IMR-90 (cell line): ENCODE data around the gene PLA2G4D. TPM values are rescaled to one million over a fixed set of nuclear protein-coding genes. Genes with fewer than 3 reads are reported as not detected.

Experiments used
- ATAC-seq: fragments of 200-7000 bp; cut with Tn5 transposase; 2 replicates; pipeline ENCODE4 v1.9.1; 2020; ENCODE audit warnings: low read depth, mild to moderate bottlenecking, moderate library complexity
- BruUV-seq: library from RNA; stranded (reverse); fragments of 400-500 nt; replicated peaks from 2 replicates; lab custom pipeline; 2021; lab: Mats Ljungman, UMichigan
- CTCF ChIA-PET: fragments of 300-600 bp; formaldehyde crosslinking; extraction: SDS; loops from one replicate; lab custom pipeline; 2021; ENCODE audit warnings: antibody characterized with exemption; lab: Yijun Ruan, JAX
- POLR2A ChIA-PET: fragments of 300-600 bp; sonication (Branson Sonifier 250); formaldehyde crosslinking; loops from one replicate; lab custom pipeline; 2022; ENCODE audit warnings: antibody characterized with exemption; ENCODE audit not compliant: unreplicated experiment; lab: Charles Lee
- DNase-seq: peaks from one replicate; pipeline ENCODE4 v3.0.0; 2013
- H2AFZ ChIP-seq: replicated peaks from 2 replicates; pipeline ENCODE3; 2013; ENCODE audit warnings: low read length, mild to moderate bottlenecking; ENCODE audit not compliant: poor library complexity
- H2AK5ac ChIP-seq: 2 replicates; pipeline ENCODE4 v1.6.1; 2013; ENCODE audit warnings: low read depth, low read length, inconsistent platforms
- H2AK9ac ChIP-seq: replicated peaks from 2 replicates; pipeline ENCODE3; 2013; ENCODE audit warnings: mild to moderate bottlenecking, low read depth, low read length, moderate library complexity; ENCODE audit not compliant: poor library complexity
- H2BK120ac ChIP-seq: 2 replicates; pipeline ENCODE4 v1.6.1; 2013; ENCODE audit warnings: low read depth, low read length, inconsistent platforms
- H2BK15ac ChIP-seq: 3 replicates; pipeline ENCODE4 v1.6.1; 2013; ENCODE audit warnings: low read depth, low read length, inconsistent platforms
- H2BK20ac ChIP-seq: 2 replicates; pipeline ENCODE4 v1.6.1; 2013; ENCODE audit warnings: low read depth, mild to moderate bottlenecking, inconsistent platforms, low read length, moderate library complexity
- H2BK5ac ChIP-seq: 2 replicates; pipeline ENCODE4 v1.6.1; 2013; ENCODE audit warnings: mild to moderate bottlenecking, low read depth, low read length, inconsistent platforms; ENCODE audit not compliant: poor library complexity, severe bottlenecking
- H3K14ac ChIP-seq: replicated peaks from 2 replicates; pipeline ENCODE4 v1.6.1; 2013; ENCODE audit warnings: low read depth, low read length, inconsistent platforms
- H3K18ac ChIP-seq: 2 replicates; pipeline ENCODE4 v1.6.1; 2013; ENCODE audit warnings: low read depth, low read length, control low read depth
- H3K23ac ChIP-seq: 2 replicates; pipeline ENCODE4 v1.6.1; 2013; ENCODE audit warnings: low read depth, low read length, inconsistent platforms
- H3K27ac ChIP-seq: 2 replicates; pipeline ENCODE4 v1.5.1; 2013; ENCODE audit warnings: mild to moderate bottlenecking, control low read depth, low read length; ENCODE audit not compliant: insufficient read depth
- H3K27me3 ChIP-seq: 2 replicates; pipeline ENCODE4 v1.6.1; 2013; ENCODE audit warnings: low read length; ENCODE audit not compliant: control insufficient read depth, insufficient read depth
- H3K36me3 ChIP-seq: 2 replicates; pipeline ENCODE4 v1.6.1; 2013; ENCODE audit warnings: low read length, mixed read lengths; ENCODE audit not compliant: control insufficient read depth, insufficient read depth
- H3K4ac ChIP-seq: 2 replicates; pipeline ENCODE4 v1.6.1; 2013; ENCODE audit warnings: low read depth, low read length, inconsistent platforms
- H3K4me1 ChIP-seq: 2 replicates; pipeline ENCODE4 v1.6.1; 2013; ENCODE audit warnings: low read length, mixed read lengths; ENCODE audit not compliant: control insufficient read depth, insufficient read depth
- H3K4me2 ChIP-seq: 2 replicates; pipeline ENCODE4 v1.6.1; 2013; ENCODE audit warnings: low read depth, mild to moderate bottlenecking, control low read depth, low read length, moderate library complexity
- H3K4me3 ChIP-seq: 2 replicates; pipeline ENCODE4 v1.5.1; 2013; ENCODE audit warnings: low read depth, mild to moderate bottlenecking, control low read depth, low read length, moderate library complexity; ENCODE audit not compliant: insufficient read depth
- H3K56ac ChIP-seq: 2 replicates; pipeline ENCODE4 v1.6.1; 2013; ENCODE audit warnings: low read length, inconsistent platforms; ENCODE audit not compliant: insufficient read depth; ENCODE audit errors: extremely low read depth
- H3K79me1 ChIP-seq, 2 experiments: 2 replicates each; pipeline ENCODE4 v1.6.1; 2013; ENCODE audit warnings: low read length in 2 of 2, inconsistent platforms in 1 of 2, low read depth in 1 of 2
- H3K9ac ChIP-seq: 2 replicates; pipeline ENCODE4 v1.6.1; 2013; ENCODE audit warnings: low read depth, low read length, control low read depth
- H3K9me1 ChIP-seq: 2 replicates; pipeline ENCODE4 v1.6.1; 2013; ENCODE audit warnings: low read length, inconsistent platforms; ENCODE audit not compliant: insufficient read depth
- H3K9me3 ChIP-seq: 2 replicates; pipeline ENCODE4 v1.6.1; 2013; ENCODE audit warnings: low read length; ENCODE audit not compliant: control insufficient read depth, insufficient read depth
- H4K20me1 ChIP-seq: 2 replicates; pipeline ENCODE4 v1.6.1; 2013; ENCODE audit warnings: low read length, inconsistent platforms; ENCODE audit not compliant: insufficient read depth
- H4K5ac ChIP-seq: 2 replicates; pipeline ENCODE4 v1.6.1; 2013; ENCODE audit warnings: mild to moderate bottlenecking, low read depth, low read length, control low read depth
- H4K8ac ChIP-seq, 2 experiments: 2 replicates each; pipeline ENCODE4 v1.6.1; 2013; ENCODE audit warnings: low read depth in 2 of 2, low read length in 2 of 2, control low read depth in 1 of 2, inconsistent platforms in 1 of 2
- H4K91ac ChIP-seq: 2 replicates; pipeline ENCODE4 v1.6.1; 2013; ENCODE audit warnings: low read depth, low read length, inconsistent platforms; ENCODE audit not compliant: insufficient read depth
- RFX5 ChIP-seq: IDR thresholded peaks from 2 replicates; pipeline ENCODE4 v1.8.0; 2012; ENCODE audit warnings: low read depth, mild to moderate bottlenecking, low read length, moderate library complexity
- SMC3 ChIP-seq: fragments of 150-350 bp; IDR thresholded peaks from 2 replicates; pipeline ENCODE4 v1.6.1; 2016; ENCODE audit warnings: low read depth, mild to moderate bottlenecking, antibody characterized with exemption, low read length, moderate library complexity
- WGBS, 2 experiments: methylation state at CpG; one replicate each; pipeline versions ENCODE4 v1.1.5 to v1.1.7; 2013; ENCODE audit warnings: missing lambda C conversion rate in 2 of 2; ENCODE audit not compliant: insufficient read length in 1 of 2; ENCODE audit errors: extremely low coverage in 2 of 2; 5-methylcytosine and 5-hydroxymethylcytosine counted together
- dilution Hi-C: fragments of 300-500 bp; cut with HindIII; formaldehyde crosslinking; loops from one replicate; pipeline ENCODE4 v1.14.3; 2018; ENCODE audit warnings: low sequenced_read_pairs; ENCODE audit not compliant: unreplicated experiment
- in situ Hi-C: fragments of 300-500 bp; cut with MboI; formaldehyde crosslinking; loops from 3 replicates; pipeline ENCODE4 v1.14.3; 2019; ENCODE audit warnings: low sequenced_read_pairs, inconsistent platforms, mixed read lengths
- intact Hi-C: fragments of 100-400 bp; cut with micrococcal nuclease; formaldehyde crosslinking; loops from 2 replicates; pipeline ENCODE4 v1.10.0; 2022
- polyA plus RNA-seq, 3 experiments: library from polyadenylated mRNA; depleted of rRNA; stranded (reverse); fragments of >200 nt; gene quantifications; 2 replicates each; pipeline ENCODE4 v1.2.3, GENCODE V29; 2012; ENCODE audit warnings: low replicate concordance in 1 of 3
- total RNA-seq: library from RNA; depleted of rRNA; stranded (reverse); fragments of >200 nt; gene quantifications from 2 replicates; pipeline ENCODE4 v1.2.3, GENCODE V29; 2012
- TF ChIP-seq, protein P1 (sequence below): fragments of 150-350 bp; IDR thresholded peaks from 2 replicates; pipeline ENCODE4 v1.6.1; 2017; ENCODE audit warnings: mild to moderate bottlenecking, antibody characterized with exemption, low read length, low read depth
- TF ChIP-seq, protein P2 (sequence below): conservative IDR thresholded peaks from 2 replicates; pipeline ENCODE4 v1.5.1; 2012; ENCODE audit warnings: mild to moderate bottlenecking, low read depth, low read length, improper control_type of control experiment
- TF ChIP-seq, protein P3 (sequence below): fragments of 150-350 bp; IDR thresholded peaks from 2 replicates; pipeline ENCODE4 v1.6.1; 2016; ENCODE audit warnings: low read depth, mild to moderate bottlenecking, low read length, moderate library complexity, borderline replicate concordance

Gene PLA2G4D
- total and polyA plus RNA-seq, 2 of the 4 experiments (the other 2 are of a cell fraction) = not detected

DNA sequence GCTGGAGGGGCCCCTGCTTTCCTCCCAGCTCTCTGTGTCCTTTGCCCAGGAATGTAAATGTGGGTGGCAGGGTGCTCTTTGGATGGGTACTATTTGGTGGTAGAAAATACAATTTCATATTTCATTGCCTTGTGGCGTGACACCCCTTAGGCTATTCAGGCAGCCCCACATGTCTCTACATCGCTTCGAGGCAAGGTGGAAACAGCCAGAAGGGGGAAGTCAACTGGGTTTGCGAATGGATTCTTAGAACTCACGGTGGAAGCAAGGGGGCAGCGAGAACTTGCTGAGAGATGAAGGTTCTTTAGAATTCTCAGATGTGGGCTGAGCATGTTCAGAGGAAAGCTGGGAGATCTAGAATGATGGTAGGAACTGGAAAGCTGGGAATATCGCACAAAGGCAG is 25.3 kb downstream of the PLA2G4D start:
- Histone ChIP-seq H2AFZ (no peak overlapping the region), H3K9me1 (no peaks in the 10 kb centered on the region), H4K5ac (no peak overlapping the region), H2AK9ac (no peak overlapping the region), H3K36me3 (no peaks in the 10 kb centered on the region), H3K4me3 (no peak overlapping the region), H2BK15ac (no peak overlapping the region), H3K27me3 (peaks cover 58% of the 10 kb centered on the region), H3K9ac (no peak overlapping the region), H3K4me1 (0 out of 2 replicates have a peak, but pooled peaks cover 2% of the 10 kb centered on the region), H3K79me1 (no peaks in the 10 kb centered on the region), H4K20me1 (no peaks in the 10 kb centered on the region), H3K18ac (no peak overlapping the region), H4K8ac (no peak overlapping the region), H2BK20ac (no peak overlapping the region), H3K4ac (no peak overlapping the region), H3K56ac (no peak overlapping the region), H2BK120ac (no peak overlapping the region), H2AK5ac (no peak overlapping the region), H3K27ac (no peak overlapping the region), H4K91ac (no peak overlapping the region), H2BK5ac (no peak overlapping the region), H3K4me2 (no peak overlapping the region), H3K9me3 (peaks cover 1% of the 10 kb centered on the region; the same call in 1 of the 2 replicates), H3K14ac (no peak overlapping the region), H3K23ac (no peak overlapping the region)
- POLR2A ChIA-PET = no interaction called here
- in situ Hi-C loops = no loop called here
- no peak for ATAC-seq
- intact Hi-C loops = no loop called here
- no TSS peak for BruUV-seq
- TF ChIP-seq, protein P1, sequence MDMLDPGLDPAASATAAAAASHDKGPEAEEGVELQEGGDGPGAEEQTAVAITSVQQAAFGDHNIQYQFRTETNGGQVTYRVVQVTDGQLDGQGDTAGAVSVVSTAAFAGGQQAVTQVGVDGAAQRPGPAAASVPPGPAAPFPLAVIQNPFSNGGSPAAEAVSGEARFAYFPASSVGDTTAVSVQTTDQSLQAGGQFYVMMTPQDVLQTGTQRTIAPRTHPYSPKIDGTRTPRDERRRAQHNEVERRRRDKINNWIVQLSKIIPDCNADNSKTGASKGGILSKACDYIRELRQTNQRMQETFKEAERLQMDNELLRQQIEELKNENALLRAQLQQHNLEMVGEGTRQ = no peak
- no peak for TF ChIP-seq RFX5
- no peak for TF ChIP-seq SMC3
- TF ChIP-seq, protein P2, sequence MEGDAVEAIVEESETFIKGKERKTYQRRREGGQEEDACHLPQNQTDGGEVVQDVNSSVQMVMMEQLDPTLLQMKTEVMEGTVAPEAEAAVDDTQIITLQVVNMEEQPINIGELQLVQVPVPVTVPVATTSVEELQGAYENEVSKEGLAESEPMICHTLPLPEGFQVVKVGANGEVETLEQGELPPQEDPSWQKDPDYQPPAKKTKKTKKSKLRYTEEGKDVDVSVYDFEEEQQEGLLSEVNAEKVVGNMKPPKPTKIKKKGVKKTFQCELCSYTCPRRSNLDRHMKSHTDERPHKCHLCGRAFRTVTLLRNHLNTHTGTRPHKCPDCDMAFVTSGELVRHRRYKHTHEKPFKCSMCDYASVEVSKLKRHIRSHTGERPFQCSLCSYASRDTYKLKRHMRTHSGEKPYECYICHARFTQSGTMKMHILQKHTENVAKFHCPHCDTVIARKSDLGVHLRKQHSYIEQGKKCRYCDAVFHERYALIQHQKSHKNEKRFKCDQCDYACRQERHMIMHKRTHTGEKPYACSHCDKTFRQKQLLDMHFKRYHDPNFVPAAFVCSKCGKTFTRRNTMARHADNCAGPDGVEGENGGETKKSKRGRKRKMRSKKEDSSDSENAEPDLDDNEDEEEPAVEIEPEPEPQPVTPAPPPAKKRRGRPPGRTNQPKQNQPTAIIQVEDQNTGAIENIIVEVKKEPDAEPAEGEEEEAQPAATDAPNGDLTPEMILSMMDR = no peak
- TF ChIP-seq, protein P3, sequence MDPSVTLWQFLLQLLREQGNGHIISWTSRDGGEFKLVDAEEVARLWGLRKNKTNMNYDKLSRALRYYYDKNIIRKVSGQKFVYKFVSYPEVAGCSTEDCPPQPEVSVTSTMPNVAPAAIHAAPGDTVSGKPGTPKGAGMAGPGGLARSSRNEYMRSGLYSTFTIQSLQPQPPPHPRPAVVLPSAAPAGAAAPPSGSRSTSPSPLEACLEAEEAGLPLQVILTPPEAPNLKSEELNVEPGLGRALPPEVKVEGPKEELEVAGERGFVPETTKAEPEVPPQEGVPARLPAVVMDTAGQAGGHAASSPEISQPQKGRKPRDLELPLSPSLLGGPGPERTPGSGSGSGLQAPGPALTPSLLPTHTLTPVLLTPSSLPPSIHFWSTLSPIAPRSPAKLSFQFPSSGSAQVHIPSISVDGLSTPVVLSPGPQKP = no peak
- CTCF ChIA-PET = no interaction called here
- 69% methylated on average over 3 of the region's 7 CpGs; no CpG with 5 or more reads in 1 of the 2 experiments for WGBS, 2 experiments
- dilution Hi-C loops = no loop called here
- DNase-seq = no peak
